A673 (cell line): Measurements from ENCODE around the gene DIRAS1. TPM values are rescaled to one million over a fixed set of nuclear protein-coding genes. Genes with fewer than 3 reads are reported as not detected.

Experiments
- BruUV-seq: library from RNA; stranded (reverse); fragments of 400-500 nt; replicated peaks from 2 replicates; lab custom pipeline; 2021; lab: Mats Ljungman, UMichigan
- CTCF ChIA-PET: fragments of 300-600 bp; sonication (Branson Sonifier 250); formaldehyde crosslinking; loops from one replicate; lab custom pipeline; 2022; ENCODE audit warnings: antibody characterized with exemption; lab: Charles Lee
- POLR2A ChIA-PET: fragments of 300-600 bp; sonication (Branson Sonifier 250); formaldehyde crosslinking; loops from one replicate; lab custom pipeline; 2022; ENCODE audit warnings: antibody characterized with exemption; ENCODE audit not compliant: low non-redundant PET; lab: Charles Lee
- DNase-seq: peaks from one replicate; pipeline ENCODE4 v3.0.0-alpha.2; 2015; ENCODE audit warnings: low spot score
- H3K27ac ChIP-seq: fragments of 200-600 bp; sonication (generic); 2 replicates; pipeline ENCODE4 v1.5.1; 2016; ENCODE audit warnings: mixed run types, low read depth, mild to moderate bottlenecking, mixed read lengths, antibody characterized with exemption, low read length; ENCODE audit not compliant: poor library complexity, severe bottlenecking
- H3K27me3 ChIP-seq: fragments of 200-600 bp; sonication (generic); replicated peaks from 2 replicates; pipeline ENCODE4 v1.6.1; 2017; ENCODE audit warnings: mixed run types, low read depth, mild to moderate bottlenecking, mixed read lengths, antibody characterized with exemption, low read length; ENCODE audit not compliant: insufficient read depth, poor library complexity
- H3K36me3 ChIP-seq: fragments of 200-600 bp; sonication (generic); 2 replicates; pipeline ENCODE4 v1.6.1; 2016; ENCODE audit warnings: mixed run types, mild to moderate bottlenecking, mixed read lengths, antibody characterized with exemption, low read length; ENCODE audit not compliant: insufficient read depth, poor library complexity, severe bottlenecking
- H3K4me1 ChIP-seq: fragments of 200-600 bp; sonication (generic); 2 replicates; pipeline ENCODE4 v1.6.1; 2017; ENCODE audit warnings: mixed run types, mild to moderate bottlenecking, mixed read lengths, antibody characterized with exemption, low read length; ENCODE audit not compliant: insufficient read depth, poor library complexity, severe bottlenecking
- H3K4me3 ChIP-seq: fragments of 200-600 bp; sonication (generic); 2 replicates; pipeline ENCODE4 v1.5.1; 2016; ENCODE audit warnings: low read depth, mixed run types, mild to moderate bottlenecking, mixed read lengths, low read length; ENCODE audit not compliant: poor library complexity, severe bottlenecking
- H3K9me3 ChIP-seq: fragments of 200-600 bp; sonication (generic); 2 replicates; pipeline ENCODE4 v1.6.1; 2016; ENCODE audit warnings: mixed run types, low read depth, mild to moderate bottlenecking, mixed read lengths, antibody characterized with exemption, low read length; ENCODE audit not compliant: poor library complexity, severe bottlenecking
- CTCF ChIP-seq: fragments of 300-800, 200-600 bp; sonication (generic); conservative IDR thresholded peaks from 2 replicates; pipeline ENCODE4 v1.5.1; 2017; ENCODE audit warnings: low read depth, mild to moderate bottlenecking, antibody characterized with exemption, low read length, moderate library complexity, mixed read lengths
- EZH2 ChIP-seq: fragments of 200-600 bp; sonication (generic); IDR thresholded peaks from 2 replicates; pipeline ENCODE4 v1.6.1; 2017; ENCODE audit warnings: borderline replicate concordance, low read depth, mild to moderate bottlenecking, mixed read lengths, antibody characterized with exemption, low read length; ENCODE audit not compliant: poor library complexity, severe bottlenecking
- intact Hi-C: fragments of 100-400 bp; cut with micrococcal nuclease; formaldehyde crosslinking; loops from one replicate; pipeline ENCODE4 v1.10.0; 2022; ENCODE audit not compliant: unreplicated experiment
- total RNA-seq: library from RNA; stranded (reverse); gene quantifications from 2 replicates; pipeline ENCODE4 v1.2.3, GENCODE V29; 2021

Gene DIRAS1
- total RNA-seq, 1 experiment from 2014 or later: 36.8 TPM

GRCh38 chr19:2762783-2763496, 41.8 kb upstream of the DIRAS1 start:
- H3K27me3 ChIP-seq: no peaks in the 10 kb centered on the region

GRCh38 chr19:2761876-2762782, 41.0 kb upstream of the DIRAS1 start:
- Histone ChIP-seq H3K4me3 (no peak overlapping the region), H3K4me1 (no peaks in the 10 kb centered on the region), H3K27ac (no peak overlapping the region), H3K27me3 (no peaks in the 10 kb centered on the region), H3K36me3 (peaks cover 50% of the 10 kb centered on the region), H3K9me3 (no peaks in the 10 kb centered on the region)
- intact Hi-C loops: no loop called here
- TF ChIP-seq EZH2 (no peak), CTCF (no peak)
- POLR2A ChIA-PET: no interaction called here
- no TSS peak for BruUV-seq
- CTCF ChIA-PET: no interaction called here
- DNase-seq: no peak

More at GRCh38 chr19:2762783-2763496, 41.8 kb upstream of the DIRAS1 start:
- intact Hi-C loops: no loop called here
- POLR2A ChIA-PET: no interaction called here
- H3K27ac ChIP-seq: no peak overlapping the region
- no peak for DNase-seq
- no peaks in the 10 kb centered on the region for H3K9me3 ChIP-seq
- CTCF ChIA-PET: no interaction called here
- no peak overlapping the region for H3K4me3 ChIP-seq
- no TSS peak for BruUV-seq
- no peaks in the 10 kb centered on the region for H3K4me1 ChIP-seq
- TF ChIP-seq EZH2 (no peak), CTCF (no peak)
- peaks cover 51% of the 10 kb centered on the region for H3K36me3 ChIP-seq

- Histone ChIP-seq H3K4me3 (no peak overlapping the region), H3K27ac (no peak overlapping the region), H3K4me1 (no peaks in the 10 kb centered on the region), H3K36me3 (peaks cover 53% of the 10 kb centered on the region), H3K27me3 (no peaks in the 10 kb centered on the region), H3K9me3 (no peaks in the 10 kb centered on the region)
- intact Hi-C loops: no loop called here
- no TSS peak for BruUV-seq
- ChIA-PET POLR2A (no interaction called here), CTCF (no interaction called here)
- TF ChIP-seq CTCF (no peak), EZH2 (no peak)
- no peak for DNase-seq
These were observed 40.1 kb upstream of the DIRAS1 start for GRCh38 chr19:2761309-2761677.
